GM12875 (cell line): ENCODE measurements around the gene LHFPL3.
"Not testable (repeated sequence)": the region's sequence is repeated elsewhere in the genome, so short reads cannot be mapped to it uniquely, and the experiment has no call there.

ENCODE experiments used
- H3K4me3 ChIP-seq: one replicate; pipeline ENCODE4 v1.5.1; 2011; ENCODE audit warnings: low read depth, low read length, control low read depth
- CTCF ChIP-seq: IDR thresholded peaks from 2 replicates; pipeline ENCODE4 v1.5.1; 2011; ENCODE audit warnings: low read depth, mild to moderate bottlenecking, control low read depth, inconsistent platforms, low read length, moderate library complexity, borderline replicate concordance; ENCODE audit not compliant: insufficient read depth

The LHFPL3 gene

GRCh38 chr7:104679085-104679484, 350.7 kb downstream of the LHFPL3 start:
- no peak for TF ChIP-seq CTCF
- H3K4me3 ChIP-seq: no peak overlapping the region

GRCh38 chr7:104686286-104686685, 357.9 kb downstream of the LHFPL3 start:
- H3K4me3 ChIP-seq: no peak overlapping the region
- no peak for TF ChIP-seq CTCF

- no peak for TF ChIP-seq CTCF
- H3K4me3 ChIP-seq: no peak overlapping the region
These were observed 366.3 kb downstream of the LHFPL3 start for GRCh38 chr7:104694710-104695109.

- H3K4me3 ChIP-seq: no peak overlapping the region
- TF ChIP-seq CTCF: no peak
These were observed 367.2 kb downstream of the LHFPL3 start for GRCh38 chr7:104695563-104695962.

- TF ChIP-seq CTCF: no peak
- no peak overlapping the region for H3K4me3 ChIP-seq
These were observed 371.9 kb downstream of the LHFPL3 start for GRCh38 chr7:104700336-104700735.

- H3K4me3 ChIP-seq: not testable (repeated sequence)
These were observed 392.6 kb downstream of the LHFPL3 start for GRCh38 chr7:104721027-104721426.

GRCh38 chr7:104723001-104723400, 394.6 kb downstream of the LHFPL3 start:
- H3K4me3 ChIP-seq: no peak overlapping the region
- TF ChIP-seq CTCF: no peak

- no peak overlapping the region for H3K4me3 ChIP-seq
- TF ChIP-seq CTCF: no peak
These were observed 430.1 kb downstream of the LHFPL3 start for GRCh38 chr7:104758504-104758903.
